GM19025 (cell line): ENCODE measurements around the gene RIMKLB.
"Not testable (repeated sequence)": the region's sequence is repeated elsewhere in the genome, so short reads cannot be mapped to it uniquely, and the experiment has no call there.

Experiments
- ATAC-seq: cut with Tn5 transposase; IDR thresholded peaks from one replicate; pipeline ENCODE4 v1.9.1; 2021; ENCODE audit warnings: mild to moderate bottlenecking, low read depth, moderate library complexity; ENCODE audit not compliant: unreplicated experiment

Gene RIMKLB

GRCh38 chr12:8810112-8810511 is 112.3 kb downstream of the RIMKLB start:
- ATAC-seq: not testable (repeated sequence)

GRCh38 chr12:8813572-8814357 is 116.0 kb downstream of the RIMKLB start:
- ATAC-seq: no peak

GRCh38 chr12:8816448-8817050 is 118.8 kb downstream of the RIMKLB start:
- ATAC-seq: no peak

GRCh38 chr12:8817856-8818255 is 120.1 kb downstream of the RIMKLB start:
- no peak for ATAC-seq

- ATAC-seq: no peak
Measured at GRCh38 chr12:8818526-8818925, 120.7 kb downstream of the RIMKLB start.

- no peak for ATAC-seq
Measured at GRCh38 chr12:8819666-8819980, 121.8 kb downstream of the RIMKLB start.

- ATAC-seq: not testable (repeated sequence)
Measured at GRCh38 chr12:8820676-8821407, 123.1 kb downstream of the RIMKLB start.

- no peak for ATAC-seq
Measured at GRCh38 chr12:8821591-8821990, 123.8 kb downstream of the RIMKLB start.

- no peak for ATAC-seq
Measured at GRCh38 chr12:8822298-8822697, 124.5 kb downstream of the RIMKLB start, which contains the start of gene A2ML1. A2ML1 (plus strand) TSS chr12:8822621; CDS start chr12:8822652, 31 bp downstream.

- ATAC-seq: no peak
Measured at GRCh38 chr12:8823565-8824300, 125.9 kb downstream of the RIMKLB start.

GRCh38 chr12:8827551-8828256 is 129.9 kb downstream of the RIMKLB start:
- no peak for ATAC-seq

- ATAC-seq: no peak
Measured at GRCh38 chr12:8828257-8829124, 130.7 kb downstream of the RIMKLB start.

GRCh38 chr12:8829125-8829518 is 131.3 kb downstream of the RIMKLB start:
- no peak for ATAC-seq

GRCh38 chr12:8829621-8830020 is 131.8 kb downstream of the RIMKLB start:
- ATAC-seq: no peak

- no peak for ATAC-seq
Measured at GRCh38 chr12:8831116-8831515, 133.3 kb downstream of the RIMKLB start.

GRCh38 chr12:8832500-8832899 is 134.7 kb downstream of the RIMKLB start:
- ATAC-seq: no peak
